Activated naive CD8-positive, alpha-beta T cell treated with anti-CD3 and anti-CD28 coated beads for 36 hours (primary cell): ENCODE measurements around the gene AZGP1. TPM values are rescaled to one million over a fixed set of nuclear protein-coding genes. Genes with fewer than 3 reads are reported as not detected.
"Not testable (repeated sequence)": the region's sequence is repeated elsewhere in the genome, so short reads cannot be mapped to it uniquely, and the experiment has no call there.

Experiments
- DNase-seq: peaks from one replicate; pipeline ENCODE4 v3.0.0; 2021
- H3K27ac Mint-ChIP-seq: one replicate; pipeline ENCODE4 v1.8.0; 2022; ENCODE audit warnings: mild to moderate bottlenecking, moderate library complexity, mixed read lengths
- H3K27me3 Mint-ChIP-seq: one replicate; pipeline ENCODE4 v1.8.0; 2022; ENCODE audit warnings: mild to moderate bottlenecking, mixed read lengths
- H3K36me3 Mint-ChIP-seq: one replicate; pipeline ENCODE4 v1.8.0; 2021; ENCODE audit warnings: mild to moderate bottlenecking, mixed read lengths
- H3K4me1 Mint-ChIP-seq: one replicate; pipeline ENCODE4 v1.8.0; 2021; ENCODE audit warnings: mixed read lengths
- H3K4me3 Mint-ChIP-seq: one replicate; pipeline ENCODE4 v1.8.0; 2022; ENCODE audit warnings: mild to moderate bottlenecking, moderate library complexity, mixed read lengths
- H3K9me3 Mint-ChIP-seq: one replicate; pipeline ENCODE4 v1.8.0; 2022; ENCODE audit warnings: mixed read lengths
- total RNA-seq, 2 experiments: library from RNA; stranded (reverse); gene quantifications; one replicate each; pipeline ENCODE4 v1.2.3, GENCODE V29; 2021

AZGP1 gene
- total RNA-seq, 2 experiments from 2014 or later, result not detected

DNA sequence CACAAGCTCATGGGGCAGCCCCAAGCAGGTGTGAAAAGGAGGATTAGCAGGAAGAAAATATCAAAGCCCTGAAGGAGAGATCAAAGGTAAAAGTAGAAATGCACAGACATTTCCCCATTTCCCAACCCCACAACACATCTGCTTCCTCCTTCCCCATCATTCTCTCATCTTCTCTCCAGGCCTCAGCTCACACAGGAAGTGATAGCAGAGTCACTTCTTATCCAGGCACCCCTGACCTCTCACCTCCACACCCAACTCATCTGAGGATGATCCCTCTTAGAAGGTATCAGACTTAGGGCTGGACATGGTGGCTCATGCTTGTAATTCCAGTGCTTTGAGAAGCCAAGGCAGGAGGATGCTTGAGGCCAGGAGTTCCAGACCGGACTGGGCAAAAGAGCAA lies 28.2 kb downstream of the AZGP1 start:
- peaks cover 4% of the 10 kb centered on the region for H3K9me3 Mint-ChIP-seq
- DNase-seq, result no peak
- H3K4me3 Mint-ChIP-seq, result no peak overlapping the region
- peaks cover 5% of the 10 kb centered on the region for H3K27me3 Mint-ChIP-seq
- H3K27ac Mint-ChIP-seq, result no peak overlapping the region
- H3K4me1 Mint-ChIP-seq, result peaks cover 8% of the 10 kb centered on the region
- peaks cover 2% of the 10 kb centered on the region for H3K36me3 Mint-ChIP-seq

DNA sequence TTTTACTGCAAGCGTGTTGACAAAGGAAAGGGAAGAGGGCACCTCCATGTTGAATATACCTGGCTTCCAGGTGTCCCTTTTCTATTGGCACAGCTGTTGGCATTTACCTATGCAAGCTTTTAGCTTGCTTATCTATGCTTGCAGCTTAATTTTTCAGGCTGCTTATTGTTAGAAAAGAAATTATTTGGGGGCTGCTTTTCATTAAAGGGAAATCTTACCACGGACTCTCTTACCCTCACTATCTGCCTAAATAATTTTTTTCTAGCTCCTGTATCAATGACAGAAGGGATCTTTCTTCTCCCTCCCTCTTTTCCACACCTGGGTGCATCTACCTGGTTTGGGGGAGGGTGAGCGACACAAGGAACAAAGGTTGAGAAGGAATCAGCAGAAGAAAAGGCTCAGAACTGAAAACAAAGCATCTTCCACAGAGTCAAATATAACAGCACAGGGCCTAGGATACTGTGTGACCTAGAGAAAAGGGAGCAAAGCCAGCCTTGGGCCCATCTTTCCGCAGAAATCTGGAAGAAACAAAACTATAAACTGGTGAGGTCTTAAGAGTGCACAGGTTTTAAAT lies 31.2 kb downstream of the AZGP1 start:
- Mint-ChIP-seq H3K27me3 (peaks cover 5% of the 10 kb centered on the region), H3K4me3 (no peak overlapping the region)

DNA sequence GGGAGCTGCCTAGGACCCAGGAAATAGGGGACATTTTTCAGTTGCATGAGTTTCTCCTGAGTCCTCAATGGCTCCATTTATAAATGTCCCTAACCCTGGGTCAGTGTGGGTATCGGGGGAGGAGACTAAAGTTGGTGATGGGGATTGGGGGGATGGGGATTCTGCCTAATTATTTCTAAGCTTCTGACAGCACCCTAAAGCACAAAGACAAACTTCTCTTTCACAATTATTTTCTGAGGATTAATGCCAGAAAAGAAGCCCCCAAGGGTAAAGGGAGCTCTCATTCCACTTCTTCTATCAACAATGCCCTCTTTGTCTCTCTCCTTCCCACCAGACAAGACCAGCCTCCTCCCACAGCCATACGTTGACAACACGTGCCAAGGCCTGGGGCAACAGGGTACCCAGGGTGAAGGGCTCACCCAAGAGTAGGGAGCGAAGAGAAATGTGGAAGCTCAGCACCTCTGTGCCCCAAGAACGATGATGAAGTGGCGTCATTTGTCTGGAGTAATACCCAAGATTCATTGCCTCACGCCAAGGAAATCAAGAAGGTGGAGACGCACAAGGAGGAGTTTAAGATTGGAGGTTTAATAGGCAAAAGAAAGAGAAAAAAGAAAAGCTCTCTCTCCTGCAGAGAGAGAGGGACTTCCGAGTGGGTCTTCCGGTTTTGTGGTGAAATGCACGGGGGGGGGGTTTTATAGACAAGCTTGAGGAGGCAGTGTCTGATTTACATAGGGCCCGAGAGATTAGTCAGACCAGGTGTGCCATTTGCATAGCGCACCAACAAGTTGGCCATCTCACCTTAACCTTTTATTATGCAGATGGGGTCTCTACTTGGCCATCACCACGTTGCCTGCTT lies 32.0 kb downstream of the AZGP1 start:
- peak overlapping the region; percentile 19 for H3K4me3 Mint-ChIP-seq
- no peaks in the 10 kb centered on the region for H3K36me3 Mint-ChIP-seq
- peaks cover 8% of the 10 kb centered on the region for H3K4me1 Mint-ChIP-seq
- H3K27ac Mint-ChIP-seq, result peak overlapping the region; percentile 41
- no peak for DNase-seq
- H3K27me3 Mint-ChIP-seq, result peaks cover 5% of the 10 kb centered on the region
- H3K9me3 Mint-ChIP-seq, result peaks cover 3% of the 10 kb centered on the region

More for the DNA sequence above, 31.2 kb downstream of the AZGP1 start:
- no peak for DNase-seq
- H3K9me3 Mint-ChIP-seq, result peaks cover under 1% of the 10 kb centered on the region
- no peaks in the 10 kb centered on the region for H3K36me3 Mint-ChIP-seq
- no peak overlapping the region for H3K27ac Mint-ChIP-seq
- peaks cover 8% of the 10 kb centered on the region for H3K4me1 Mint-ChIP-seq

DNA sequence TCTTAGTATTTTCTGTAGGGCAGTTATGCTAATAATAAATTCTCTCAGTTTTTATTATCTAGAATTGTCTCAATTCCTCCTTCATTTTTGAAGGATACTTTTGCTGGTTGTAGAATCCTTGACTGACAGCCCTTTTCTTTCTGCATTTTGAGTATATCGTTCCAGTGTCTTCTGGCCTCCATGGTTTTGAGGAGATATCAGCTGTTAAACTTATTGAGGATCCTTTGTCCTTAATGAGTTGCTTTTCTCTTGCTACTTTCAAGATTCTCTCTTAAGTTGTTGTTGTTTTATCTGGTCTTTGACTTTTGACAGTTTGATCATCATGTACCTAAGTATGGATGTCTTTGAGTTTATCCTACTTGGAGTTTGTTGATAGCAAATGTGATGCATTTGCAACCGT lies 37.5 kb downstream of the AZGP1 start:
- Mint-ChIP-seq H3K4me1 (peaks cover 10% of the 10 kb centered on the region), H3K4me3 (no peak overlapping the region), H3K36me3 (no peaks in the 10 kb centered on the region), H3K27me3 (peaks cover 14% of the 10 kb centered on the region), H3K27ac (no peak overlapping the region), H3K9me3 (peaks cover 10% of the 10 kb centered on the region)
- no peak for DNase-seq

DNA sequence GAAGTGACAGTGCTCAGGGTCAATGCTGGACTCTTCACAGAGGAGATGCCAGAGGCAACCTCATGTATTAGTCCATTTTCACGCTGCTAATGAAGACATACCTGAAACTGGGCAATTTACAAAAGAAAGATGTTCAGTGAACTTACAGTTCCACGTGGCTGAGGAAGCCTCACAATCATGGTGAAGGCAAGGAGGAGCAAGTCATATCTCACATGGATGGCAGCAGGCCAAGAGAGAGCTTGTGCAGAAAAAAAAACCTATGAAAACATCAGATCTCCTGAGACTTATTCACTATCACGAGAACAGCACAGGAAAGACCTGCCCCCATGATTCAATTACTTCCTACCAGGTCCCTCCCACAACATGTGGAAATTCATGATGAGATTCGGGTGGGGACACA lies 40.8 kb downstream of the AZGP1 start:
- not testable (repeated sequence) for H3K27me3 Mint-ChIP-seq, H3K4me3 Mint-ChIP-seq, H3K9me3 Mint-ChIP-seq, DNase-seq, H3K36me3 Mint-ChIP-seq, H3K27ac Mint-ChIP-seq
- H3K4me1 Mint-ChIP-seq, result peaks cover 15% of the 10 kb centered on the region

DNA sequence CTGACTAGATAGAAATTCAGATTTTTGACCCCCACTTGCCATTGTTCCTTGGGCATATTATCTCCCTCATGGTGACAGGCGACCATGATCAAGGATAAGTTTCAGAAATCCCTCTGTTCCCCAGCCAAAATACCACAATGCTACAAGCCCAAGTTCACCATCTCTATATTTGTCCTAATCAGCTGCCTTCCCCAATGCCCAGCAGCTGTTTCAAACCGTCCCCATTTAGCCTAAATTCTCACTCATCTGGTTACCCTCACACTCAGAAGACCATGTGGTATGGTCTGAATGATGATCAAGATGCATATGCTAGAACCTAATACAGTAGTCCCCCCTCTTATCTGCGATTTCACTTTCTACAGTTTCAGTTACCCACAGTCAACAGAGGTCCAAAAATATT lies 45.5 kb downstream of the AZGP1 start:
- Mint-ChIP-seq H3K27me3 (peaks cover 11% of the 10 kb centered on the region), H3K4me1 (peaks cover 30% of the 10 kb centered on the region), H3K4me3 (no peak overlapping the region), H3K36me3 (no peaks in the 10 kb centered on the region), H3K27ac (no peak overlapping the region), H3K9me3 (no peaks in the 10 kb centered on the region)
- DNase-seq, result no peak

DNA sequence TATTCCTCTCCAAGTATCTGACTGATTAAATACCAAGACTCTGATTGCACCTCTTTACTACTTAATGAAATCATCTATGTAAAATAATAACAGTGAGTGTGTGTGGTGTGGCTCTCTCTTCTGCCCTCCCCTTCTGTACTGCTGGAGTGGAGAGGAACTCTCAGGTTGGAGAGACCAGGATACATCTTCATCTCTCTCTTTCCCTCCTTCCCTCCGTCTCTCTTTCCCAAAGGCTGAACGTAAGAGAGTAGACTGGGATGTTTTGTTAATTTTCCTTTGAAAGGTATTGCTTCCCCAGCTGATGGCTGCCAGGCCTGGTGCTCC lies 46.1 kb downstream of the AZGP1 start:
- H3K4me1 Mint-ChIP-seq, result peaks cover 24% of the 10 kb centered on the region
- no peaks in the 10 kb centered on the region for H3K36me3 Mint-ChIP-seq
- H3K27ac Mint-ChIP-seq, result no peak overlapping the region
- peaks cover 11% of the 10 kb centered on the region for H3K27me3 Mint-ChIP-seq
- no peak for DNase-seq
- no peaks in the 10 kb centered on the region for H3K9me3 Mint-ChIP-seq
- peak overlapping the region; percentile 74 for H3K4me3 Mint-ChIP-seq

DNA sequence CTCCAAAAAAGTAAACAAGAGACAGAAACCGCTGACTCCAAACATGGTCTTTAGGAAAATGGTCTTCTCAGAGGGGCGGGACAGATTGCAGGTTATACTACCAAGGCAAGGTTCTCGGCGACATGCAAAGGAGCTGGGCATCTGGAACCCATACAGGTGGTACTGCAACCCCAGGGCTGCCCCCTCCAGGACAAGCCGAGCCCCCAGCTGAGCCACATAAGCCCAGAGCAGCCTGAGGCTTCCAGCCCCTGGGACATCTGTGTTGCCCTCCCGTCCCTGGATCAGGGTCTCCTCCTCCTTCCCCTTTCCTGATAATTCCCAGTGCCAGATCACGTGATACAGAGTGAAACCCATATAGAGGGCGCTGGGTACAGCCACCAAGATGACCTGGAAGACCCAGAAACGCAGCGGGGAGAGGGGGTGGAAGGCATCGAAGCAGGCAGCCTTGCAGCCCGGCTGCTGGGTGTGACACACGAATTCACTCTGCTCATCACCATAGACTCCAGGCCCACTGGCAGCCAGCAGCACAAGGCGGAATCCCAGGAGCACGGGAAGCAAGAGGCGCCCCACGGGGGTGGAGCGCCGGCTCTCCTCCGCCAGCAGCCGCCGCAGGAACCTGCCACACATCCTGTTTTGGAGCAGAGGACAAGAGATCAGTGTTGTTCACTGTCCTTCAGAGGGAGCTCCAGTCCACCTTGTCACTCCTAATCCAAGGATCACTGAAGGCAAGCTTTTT lies 46.7 kb downstream of the AZGP1 start, which contains the start of gene GJC3:
GJC3 (minus strand) TSS at position 627 of the 736 bp plus-strand sequence; CDS start at position 627, 0 bp downstream.
- Mint-ChIP-seq H3K27me3 (peaks cover 11% of the 10 kb centered on the region), H3K27ac (no peak within 1 kb of the TSS), H3K9me3 (no peaks in the 10 kb centered on the region), H3K4me1 (peaks cover 22% of the 10 kb centered on the region), H3K36me3 (no peaks in the 10 kb centered on the region), H3K4me3 (peak within 1 kb of the TSS; percentile 74)
- DNase-seq, result peak; percentile 50

GRCh38 chr7:99928188-99928587 lies 47.6 kb downstream of the AZGP1 start:
- Mint-ChIP-seq H3K4me1 (peaks cover 22% of the 10 kb centered on the region), H3K36me3 (no peaks in the 10 kb centered on the region), H3K27ac (no peak overlapping the region), H3K9me3 (no peaks in the 10 kb centered on the region), H3K27me3 (peaks cover 11% of the 10 kb centered on the region), H3K4me3 (no peak overlapping the region)
- no peak for DNase-seq

DNA sequence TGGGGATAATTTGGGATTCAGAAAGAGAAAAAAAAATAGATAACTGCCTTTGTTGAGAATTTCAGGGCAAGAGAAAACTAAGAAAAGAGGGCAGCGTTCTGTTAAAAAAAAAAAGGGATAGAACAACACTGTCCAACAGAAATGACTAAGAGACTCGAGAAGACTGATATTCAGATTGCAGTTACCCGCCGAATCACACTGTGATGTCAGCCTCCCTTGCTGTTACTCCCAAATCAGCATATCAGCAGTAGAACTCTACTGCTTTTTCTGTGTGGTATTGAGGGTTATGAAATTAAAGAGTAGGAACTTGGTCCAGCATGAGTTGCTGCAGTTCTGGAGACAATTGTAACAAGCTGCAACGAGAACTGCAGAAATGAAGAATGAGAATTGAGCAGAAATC lies 48.3 kb downstream of the AZGP1 start:
- Mint-ChIP-seq H3K36me3 (no peaks in the 10 kb centered on the region), H3K9me3 (no peaks in the 10 kb centered on the region), H3K4me3 (no peak overlapping the region), H3K27me3 (peaks cover 11% of the 10 kb centered on the region), H3K27ac (no peak overlapping the region), H3K4me1 (peaks cover 24% of the 10 kb centered on the region)
- DNase-seq, result no peak

DNA sequence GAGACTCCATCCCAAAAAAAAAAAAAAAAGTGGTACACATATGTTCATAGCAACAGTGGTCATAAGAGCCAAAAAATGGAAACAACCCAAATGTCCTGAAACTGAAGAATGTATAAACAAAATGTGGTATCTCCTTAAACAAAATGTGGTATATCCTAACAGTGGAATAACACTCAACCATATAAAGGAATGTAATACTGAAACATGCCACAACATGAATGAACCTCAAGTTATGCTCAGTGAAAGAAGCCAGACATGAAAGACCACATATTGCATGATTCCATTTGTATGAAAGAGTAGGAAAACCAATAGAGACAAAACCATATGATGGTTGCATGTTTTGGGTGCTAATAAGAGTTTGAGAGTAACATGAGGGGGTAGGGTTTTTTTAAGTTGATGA lies 49.5 kb downstream of the AZGP1 start:
- H3K36me3 Mint-ChIP-seq, result peaks cover 7% of the 10 kb centered on the region
- H3K4me3 Mint-ChIP-seq, result no peak overlapping the region
- H3K4me1 Mint-ChIP-seq, result peaks cover 24% of the 10 kb centered on the region
- no peaks in the 10 kb centered on the region for H3K9me3 Mint-ChIP-seq
- peaks cover 11% of the 10 kb centered on the region for H3K27me3 Mint-ChIP-seq
- no peak for DNase-seq
- no peak overlapping the region for H3K27ac Mint-ChIP-seq

DNA sequence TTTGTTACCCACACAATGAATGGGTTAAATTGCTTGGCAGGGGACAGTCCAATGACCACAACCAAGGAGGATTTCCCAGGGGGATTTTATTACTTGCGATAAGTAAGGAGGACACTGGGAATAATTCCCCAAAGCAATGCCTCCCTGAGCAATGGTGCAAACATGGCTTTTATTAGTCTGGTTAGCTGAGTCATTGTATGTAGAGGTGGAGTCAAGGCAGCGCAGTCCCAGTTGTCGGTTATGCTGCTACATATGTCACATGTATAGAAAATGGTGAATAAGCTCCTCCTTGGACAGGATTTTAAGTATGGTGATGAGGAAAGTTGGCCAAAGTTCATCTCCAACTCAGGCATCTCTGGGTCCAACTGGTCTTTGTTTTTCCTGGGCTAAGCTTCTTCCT lies 52.6 kb downstream of the AZGP1 start:
- Mint-ChIP-seq H3K27me3 (peaks cover 4% of the 10 kb centered on the region), H3K36me3 (peaks cover 21% of the 10 kb centered on the region), H3K9me3 (no peaks in the 10 kb centered on the region), H3K27ac (no peak overlapping the region), H3K4me1 (peaks cover 7% of the 10 kb centered on the region), H3K4me3 (no peak overlapping the region)
- DNase-seq, result no peak

GRCh38 chr7:99920149-99920548 lies 55.7 kb downstream of the AZGP1 start:
- Mint-ChIP-seq H3K4me1 (peaks cover 31% of the 10 kb centered on the region), H3K9me3 (no peaks in the 10 kb centered on the region), H3K36me3 (peaks cover 35% of the 10 kb centered on the region), H3K27me3 (no peaks in the 10 kb centered on the region), H3K27ac (peak overlapping the region; percentile 97), H3K4me3 (peak overlapping the region; percentile 95)
- no peak for DNase-seq

DNA sequence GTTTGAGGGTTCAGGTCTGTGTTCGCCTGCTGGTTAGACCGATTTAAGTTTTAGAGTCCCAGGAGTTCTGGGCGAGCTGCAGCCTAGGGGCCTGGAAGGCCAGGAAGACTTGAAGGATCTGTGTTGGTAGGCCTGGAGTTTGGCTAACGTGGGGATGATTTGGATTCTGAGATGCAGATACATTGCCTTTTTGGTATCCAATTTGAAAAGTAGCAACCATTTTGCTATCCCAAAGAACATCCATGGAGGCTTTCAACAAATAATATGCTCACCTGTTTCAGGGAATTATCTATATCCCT lies 56.1 kb downstream of the AZGP1 start:
- peaks cover 37% of the 10 kb centered on the region for H3K36me3 Mint-ChIP-seq
- H3K9me3 Mint-ChIP-seq, result no peaks in the 10 kb centered on the region
- peak overlapping the region; percentile 95 for H3K4me3 Mint-ChIP-seq
- no peak for DNase-seq
- H3K4me1 Mint-ChIP-seq, result peaks cover 33% of the 10 kb centered on the region
- peak overlapping the region; percentile 97 for H3K27ac Mint-ChIP-seq
- H3K27me3 Mint-ChIP-seq, result no peaks in the 10 kb centered on the region

DNA sequence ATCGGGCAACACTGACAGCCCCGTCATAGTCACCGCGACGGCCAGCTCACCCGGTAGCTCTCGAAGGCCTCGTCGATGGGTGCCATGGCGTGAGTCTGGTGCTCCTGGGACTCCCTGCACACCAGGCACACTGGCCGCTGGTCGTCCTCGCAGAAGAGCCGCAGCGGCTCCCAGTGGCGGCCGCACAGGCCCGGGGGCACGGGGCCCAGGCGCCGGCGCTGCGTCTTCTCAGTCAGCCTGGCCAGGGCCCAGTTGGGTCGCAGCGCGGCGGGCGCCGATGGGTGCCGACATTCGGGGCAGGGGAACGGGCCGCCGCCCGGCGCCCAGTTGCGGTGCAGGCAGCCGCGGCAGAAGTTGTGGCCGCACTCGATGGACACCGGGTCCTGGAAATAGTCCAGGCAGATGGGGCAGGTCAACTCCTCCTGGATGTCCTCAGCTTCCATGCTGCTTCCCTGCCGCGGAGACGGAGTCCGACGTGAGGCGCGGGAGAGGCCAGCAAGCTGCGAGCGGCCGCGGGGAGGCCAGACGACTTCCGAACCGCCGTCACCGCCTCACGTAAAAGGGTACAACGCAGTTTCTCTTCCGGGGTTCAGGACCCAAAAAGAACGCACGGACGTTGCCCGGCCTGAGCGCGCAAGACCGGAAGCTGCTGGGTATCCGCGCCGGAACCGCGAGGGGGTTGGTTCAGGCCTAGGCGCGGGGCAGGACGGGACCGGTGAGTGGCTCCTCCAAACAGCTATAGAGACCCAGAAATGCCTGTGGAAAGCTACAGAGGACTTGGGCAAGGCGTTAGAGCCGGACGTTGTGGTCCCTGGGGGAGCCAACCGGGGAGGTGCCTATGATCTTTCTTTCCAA lies 56.6 kb downstream of the AZGP1 start, which contains the start of gene TRIM4:
TRIM4 (minus strand) TSS at position 572 of the 855 bp plus-strand sequence; CDS start at position 443, 129 bp downstream.
- Mint-ChIP-seq H3K4me3 (peak within 1 kb of the TSS; percentile 95), H3K9me3 (no peaks in the 10 kb centered on the region), H3K36me3 (peaks cover 37% of the 10 kb centered on the region), H3K4me1 (peaks cover 34% of the 10 kb centered on the region), H3K27me3 (no peaks in the 10 kb centered on the region), H3K27ac (peak within 1 kb of the TSS; percentile 97)
- DNase-seq, result peak; percentile 95
